GM10266 (cell line): ENCODE measurements around the gene REG3G.
A peak's percentile ranks its signal among the peaks of the same experiment; 100 is the strongest.

Experiments used
- DNase-seq: peaks from one replicate; pipeline ENCODE4 v3.0.0; 2012; ENCODE audit errors: extremely low spot score
- TF ChIP-seq, protein P1 (sequence below): IDR thresholded peaks from 2 replicates; pipeline ENCODE4 v1.5.1; 2012; ENCODE audit warnings: mild to moderate bottlenecking, low read depth; ENCODE audit not compliant: control insufficient read depth, insufficient read depth; ENCODE audit errors: missing control alignments

Gene REG3G

DNA sequence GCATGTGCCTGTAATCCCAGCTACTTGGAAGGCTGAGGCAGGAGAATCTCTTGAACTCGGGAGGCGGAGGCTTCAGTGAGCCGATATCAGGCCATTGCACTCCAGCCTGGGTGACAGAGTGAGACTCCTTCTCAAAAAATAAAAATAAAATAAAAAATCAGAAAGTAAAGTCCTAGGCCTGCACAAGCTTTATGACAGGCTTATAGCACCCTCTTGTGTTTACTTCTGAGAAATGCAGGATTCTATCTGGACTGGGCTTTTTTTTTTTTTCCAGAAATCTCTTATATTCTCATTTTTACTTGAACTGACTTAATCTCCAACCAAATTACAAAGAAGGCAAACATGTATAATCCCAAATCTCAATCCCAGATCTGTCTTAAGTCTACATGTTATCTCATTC, 26.1 kb upstream of the REG3G start:
- DNase-seq, result no peak
- TF ChIP-seq, protein P1, sequence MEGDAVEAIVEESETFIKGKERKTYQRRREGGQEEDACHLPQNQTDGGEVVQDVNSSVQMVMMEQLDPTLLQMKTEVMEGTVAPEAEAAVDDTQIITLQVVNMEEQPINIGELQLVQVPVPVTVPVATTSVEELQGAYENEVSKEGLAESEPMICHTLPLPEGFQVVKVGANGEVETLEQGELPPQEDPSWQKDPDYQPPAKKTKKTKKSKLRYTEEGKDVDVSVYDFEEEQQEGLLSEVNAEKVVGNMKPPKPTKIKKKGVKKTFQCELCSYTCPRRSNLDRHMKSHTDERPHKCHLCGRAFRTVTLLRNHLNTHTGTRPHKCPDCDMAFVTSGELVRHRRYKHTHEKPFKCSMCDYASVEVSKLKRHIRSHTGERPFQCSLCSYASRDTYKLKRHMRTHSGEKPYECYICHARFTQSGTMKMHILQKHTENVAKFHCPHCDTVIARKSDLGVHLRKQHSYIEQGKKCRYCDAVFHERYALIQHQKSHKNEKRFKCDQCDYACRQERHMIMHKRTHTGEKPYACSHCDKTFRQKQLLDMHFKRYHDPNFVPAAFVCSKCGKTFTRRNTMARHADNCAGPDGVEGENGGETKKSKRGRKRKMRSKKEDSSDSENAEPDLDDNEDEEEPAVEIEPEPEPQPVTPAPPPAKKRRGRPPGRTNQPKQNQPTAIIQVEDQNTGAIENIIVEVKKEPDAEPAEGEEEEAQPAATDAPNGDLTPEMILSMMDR, result peak; percentile 33

DNA sequence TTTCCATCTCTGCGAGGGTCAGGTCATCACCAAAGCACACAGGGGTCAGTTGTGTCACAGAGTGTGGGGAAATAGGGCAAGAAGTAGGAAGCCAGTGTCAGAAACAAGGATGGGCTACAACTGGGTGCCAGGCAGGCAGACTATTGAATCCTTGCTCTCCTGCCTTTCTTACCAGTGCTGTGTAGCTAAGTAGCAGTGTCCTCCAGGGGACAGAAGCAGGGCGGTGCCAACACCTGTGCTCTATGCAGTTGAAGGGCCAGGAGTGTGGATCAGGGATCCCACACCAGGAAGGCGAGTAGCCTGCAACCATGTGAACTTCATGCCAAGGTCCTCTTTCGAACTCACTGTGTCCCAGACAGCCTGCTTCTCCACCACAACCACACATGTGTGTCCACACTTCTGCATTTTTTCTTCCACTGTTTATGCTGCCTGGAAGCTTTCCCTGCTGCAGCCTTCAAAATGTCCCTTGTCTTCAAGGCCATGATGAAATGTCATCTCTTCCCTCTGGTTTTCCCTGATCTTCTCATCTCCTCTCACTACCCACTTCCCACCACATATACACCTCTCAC, 25.4 kb upstream of the REG3G start:
- TF ChIP-seq, protein P1, result no peak
- no peak for DNase-seq

DNA sequence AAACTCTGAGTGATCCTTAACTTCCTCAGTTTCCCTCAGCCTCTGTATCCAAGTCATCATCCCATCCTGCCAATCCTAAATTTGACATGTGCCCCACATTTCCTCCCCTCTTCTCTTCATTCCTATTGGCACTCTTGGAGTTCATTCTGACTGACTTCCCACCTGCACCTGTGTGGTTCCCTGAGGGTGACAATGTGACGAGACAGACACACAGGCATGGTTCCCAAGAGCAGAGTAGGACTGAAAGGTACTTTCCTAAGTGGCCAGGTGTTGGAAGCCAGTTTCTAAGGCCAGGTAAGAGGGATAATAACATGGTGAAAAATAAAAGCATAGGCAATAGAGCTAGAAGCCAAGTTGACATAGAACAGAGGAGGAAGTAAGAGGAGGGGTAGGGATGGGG, 24.2 kb upstream of the REG3G start:
- DNase-seq, result no peak
- TF ChIP-seq, protein P1, result no peak

DNA sequence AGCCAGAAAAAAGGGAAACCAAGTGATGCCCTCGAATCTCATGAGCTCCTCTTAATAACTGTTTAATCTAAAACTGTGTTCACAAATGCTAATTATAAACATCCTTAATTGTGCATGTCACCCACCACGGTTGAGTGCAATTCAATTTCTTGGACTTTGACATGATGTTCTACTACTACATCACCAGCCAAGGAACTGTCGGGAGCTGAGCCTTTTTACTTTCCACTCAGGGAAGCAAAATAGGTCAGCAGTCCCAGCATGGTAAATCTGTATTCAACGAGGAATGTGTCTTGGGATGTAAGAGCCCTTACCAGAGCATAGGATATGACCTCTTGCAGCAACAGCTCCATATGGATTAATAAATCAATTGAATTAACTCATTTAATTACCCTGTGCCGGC, 20.8 kb upstream of the REG3G start:
- DNase-seq, result no peak
- TF ChIP-seq, protein P1, result no peak

DNA sequence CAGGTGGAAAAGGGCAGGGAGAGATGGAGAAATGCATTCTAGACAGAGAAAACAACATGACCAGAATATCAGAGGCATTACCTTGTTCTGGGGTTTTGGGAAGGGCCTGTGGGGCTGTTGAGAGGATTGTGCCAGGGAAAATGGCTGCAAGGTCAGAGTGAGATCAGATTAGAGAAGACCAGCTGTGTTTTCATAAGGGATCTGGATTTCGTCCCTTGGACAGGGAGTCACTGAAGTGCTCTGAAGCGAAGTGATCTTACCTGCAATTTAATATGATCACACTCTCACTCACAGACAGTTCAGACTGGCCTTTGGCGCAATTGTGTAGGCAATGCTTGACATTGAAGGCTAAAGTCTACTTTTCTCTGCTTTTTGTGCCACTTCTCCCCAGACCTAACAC, 20.3 kb upstream of the REG3G start:
- TF ChIP-seq, protein P1, result no peak

DNA sequence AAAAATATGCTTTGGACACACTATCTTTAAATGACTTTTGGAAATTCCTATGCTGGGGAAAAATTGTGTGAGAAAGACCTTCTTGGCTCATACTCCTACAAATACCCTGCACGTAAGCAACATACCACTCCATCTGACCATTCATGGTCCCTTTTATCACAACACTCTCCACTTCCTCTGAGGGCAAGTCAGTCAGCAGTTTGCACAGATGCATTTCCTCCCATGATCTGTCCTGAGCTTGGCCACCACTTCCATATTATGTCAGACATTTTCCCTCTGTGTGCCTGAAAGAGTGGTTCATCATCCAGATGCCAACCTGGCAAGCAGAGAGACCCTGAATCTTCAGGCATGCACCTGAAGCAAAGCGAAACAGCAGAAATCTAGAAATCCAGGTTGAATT, 16.1 kb upstream of the REG3G start:
- TF ChIP-seq, protein P1, result no peak
- no peak for DNase-seq

More for the DNA sequence above, 20.3 kb upstream of the REG3G start:
- DNase-seq, result no peak

DNA sequence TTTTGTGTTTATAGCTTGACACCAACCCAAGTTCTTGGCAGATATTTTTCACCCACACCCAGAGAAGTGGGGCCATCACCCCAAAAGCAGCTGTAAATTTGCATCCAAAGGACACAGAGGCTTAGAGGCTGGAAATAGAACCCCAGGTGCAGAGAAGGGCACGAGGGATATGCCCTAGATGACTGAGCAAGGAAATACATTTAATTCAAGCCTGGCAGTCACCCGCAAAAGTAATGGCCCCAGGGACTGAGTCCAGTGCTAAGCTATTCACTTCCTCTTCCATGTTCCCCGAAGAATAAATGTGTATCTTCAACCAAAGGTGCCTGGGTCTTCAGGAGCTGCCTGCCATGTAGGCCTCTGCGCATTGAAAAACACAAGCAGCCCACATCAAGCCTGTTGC, 14.0 kb upstream of the REG3G start:
- TF ChIP-seq, protein P1, result no peak
- DNase-seq, result no peak
